Glomerular visceral epithelial cell (primary cell): ENCODE measurements around the gene PPM1H.

Experiments
- DNase-seq: peaks from one replicate; pipeline ENCODE4 v3.0.0-alpha.2; 2016; ENCODE audit errors: extremely low spot score

PPM1H gene

GRCh38 chr12:62649412-62650138, 285.4 kb downstream of the PPM1H start:
- no peak for DNase-seq

- no peak for DNase-seq
Observed at GRCh38 chr12:62647586-62647985, 287.4 kb downstream of the PPM1H start.

DNA sequence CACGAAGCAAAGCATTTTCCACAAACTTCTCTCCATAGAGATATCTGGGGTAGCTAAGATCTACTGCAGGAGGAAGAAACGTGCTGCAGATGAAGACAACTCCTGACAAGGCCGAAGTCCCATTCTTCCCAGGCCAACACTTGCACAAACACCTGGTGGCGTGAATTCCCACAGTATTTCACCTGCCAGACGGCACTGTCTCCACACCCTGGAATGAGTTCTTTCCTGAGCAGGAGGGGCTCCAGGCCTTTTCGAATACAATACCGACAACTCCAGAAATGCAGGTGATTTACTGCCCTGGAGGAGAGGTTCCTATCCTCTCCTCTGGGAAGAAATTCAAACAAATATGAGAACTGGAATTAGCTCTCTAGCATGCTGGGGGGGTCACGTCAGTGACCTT, 288.4 kb downstream of the PPM1H start:
- no peak for DNase-seq

DNA sequence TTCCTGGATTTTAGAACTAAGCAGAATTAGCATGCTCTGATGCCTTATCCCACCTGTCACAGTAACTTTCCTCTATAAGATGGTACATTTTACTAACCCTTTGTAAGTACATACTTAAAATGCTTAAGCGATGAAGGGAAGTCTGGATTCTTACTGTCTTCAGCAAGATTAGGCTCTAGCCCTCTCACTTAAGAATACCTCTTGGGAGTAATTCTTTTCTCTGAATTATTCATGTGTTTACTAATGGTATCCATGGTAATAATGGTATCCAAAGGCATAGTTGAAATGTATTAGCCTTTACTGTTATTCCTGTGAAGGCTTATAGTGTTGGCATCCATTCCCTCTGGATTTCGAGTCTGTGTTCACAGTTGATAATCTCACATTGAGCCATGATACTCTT, 291.5 kb downstream of the PPM1H start:
- DNase-seq: no peak

GRCh38 chr12:62642486-62642885, 292.5 kb downstream of the PPM1H start:
- DNase-seq: no peak

DNA sequence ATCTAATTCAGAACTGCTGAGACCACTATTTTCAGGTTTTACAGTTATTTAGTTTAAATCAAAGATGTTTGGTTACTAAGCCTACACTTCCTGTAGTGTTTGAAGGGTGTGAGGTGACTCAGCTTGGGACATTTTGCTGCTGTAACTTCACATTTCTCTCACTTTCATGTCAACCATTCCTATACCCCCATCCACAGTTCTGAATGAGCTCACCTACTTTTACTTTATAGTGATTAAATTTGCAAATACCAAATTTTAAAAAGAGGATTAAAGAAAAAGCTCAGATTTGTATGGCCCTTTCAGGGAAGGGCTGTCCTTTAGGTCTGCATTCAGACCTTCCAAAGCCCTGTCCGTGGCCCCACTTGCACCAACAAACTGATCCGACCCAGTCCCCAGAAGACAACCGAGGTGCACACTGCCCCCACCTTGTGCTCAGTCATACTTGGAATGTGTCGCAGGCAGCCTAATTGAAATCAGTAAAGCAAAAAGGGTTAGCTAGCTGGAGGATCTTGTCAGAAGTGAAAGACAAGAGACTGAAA, 294.0 kb downstream of the PPM1H start:
- peak; percentile 50 for DNase-seq

DNA sequence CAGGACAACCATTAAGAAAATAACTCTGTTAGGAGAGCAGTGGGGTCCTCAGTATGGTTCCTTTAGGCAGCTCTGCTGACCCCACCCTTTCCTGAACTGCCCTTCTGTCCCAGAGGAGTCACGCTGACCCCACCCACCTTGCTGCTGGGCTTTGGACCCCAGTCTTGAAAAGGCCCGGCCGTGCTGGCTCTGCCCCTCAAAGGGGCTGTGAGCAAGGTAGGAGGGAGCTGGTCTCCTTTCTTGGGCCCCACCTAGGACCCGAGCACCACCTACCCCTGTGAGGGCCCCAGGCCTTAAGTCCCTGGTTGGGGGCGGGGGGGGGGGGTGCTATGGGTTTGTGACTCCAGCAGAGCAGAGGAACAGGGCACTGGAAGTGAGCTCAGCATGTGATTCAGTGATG, 297.3 kb downstream of the PPM1H start:
- DNase-seq: no peak

GRCh38 chr12:62635649-62636048, 299.3 kb downstream of the PPM1H start:
- no peak for DNase-seq

DNA sequence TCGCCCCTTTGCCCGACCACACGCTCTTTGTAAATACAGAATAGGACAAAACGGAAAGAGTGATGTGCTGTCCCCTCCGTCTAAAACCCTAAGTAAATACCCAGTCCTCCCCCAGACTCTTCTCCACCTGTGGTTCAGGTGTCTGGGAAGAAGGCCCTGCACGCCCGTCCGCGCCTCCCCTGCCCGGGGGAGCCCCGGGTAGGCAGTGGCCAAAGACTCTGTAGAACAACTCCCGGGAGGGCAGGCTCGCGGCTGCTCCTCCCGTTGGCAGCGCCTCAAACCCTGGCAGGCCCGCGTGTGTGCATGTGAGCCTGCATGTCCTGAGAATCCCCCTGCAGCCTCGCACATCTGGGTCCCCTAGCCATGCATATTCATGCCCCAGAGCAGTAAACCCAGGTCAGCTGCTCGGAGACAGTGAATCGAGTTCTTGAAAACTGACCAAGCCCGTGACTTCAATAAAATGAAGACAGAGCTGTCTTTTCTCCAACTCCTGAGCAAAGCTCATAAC, 302.5 kb downstream of the PPM1H start:
- DNase-seq: no peak

DNA sequence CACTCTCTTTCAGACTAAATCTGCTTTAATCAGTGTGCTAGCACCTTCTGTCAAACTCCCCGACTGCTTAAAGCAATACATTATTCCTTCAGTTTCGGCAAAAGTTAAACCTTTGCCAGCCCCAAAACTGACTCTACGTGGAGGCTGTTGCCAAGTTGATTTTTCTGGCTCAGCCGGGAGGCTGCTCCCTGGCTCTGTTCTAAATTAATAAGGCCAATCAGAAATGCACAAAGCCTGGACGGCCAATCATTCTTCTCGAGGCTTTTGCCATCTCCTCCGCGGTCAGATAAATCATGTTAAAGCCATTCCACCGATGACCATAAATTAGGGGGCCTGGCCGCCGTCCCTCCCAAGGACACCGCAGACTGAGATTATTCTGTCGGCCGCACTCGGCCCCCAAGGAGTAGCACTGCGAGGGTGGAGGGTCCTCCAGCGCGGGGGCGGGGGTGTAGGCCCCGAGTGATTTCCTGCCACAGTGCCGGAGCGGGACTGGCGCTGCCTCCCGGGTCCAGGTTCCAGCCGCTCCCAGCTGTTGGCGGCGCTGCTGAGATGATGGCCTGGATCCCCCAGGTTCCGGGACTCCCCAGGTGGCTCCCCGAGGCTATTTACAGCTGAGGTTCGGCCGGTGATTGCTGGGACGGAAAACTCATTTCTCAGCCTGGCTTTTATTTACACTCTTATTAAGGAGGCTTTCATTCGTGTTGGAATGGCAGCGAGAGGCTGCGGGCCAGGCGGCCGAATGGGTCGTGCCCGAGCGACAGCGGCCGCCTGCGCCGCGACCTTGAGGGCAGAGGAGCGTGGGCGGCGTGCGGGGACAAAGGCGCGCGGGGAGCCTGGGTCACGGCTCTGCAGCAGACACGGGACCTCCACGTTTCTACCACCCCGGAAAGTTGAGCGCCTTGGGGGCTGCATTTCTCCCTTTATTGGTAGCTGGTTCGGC, 303.2 kb downstream of the PPM1H start:
- DNase-seq: peak; percentile 63

DNA sequence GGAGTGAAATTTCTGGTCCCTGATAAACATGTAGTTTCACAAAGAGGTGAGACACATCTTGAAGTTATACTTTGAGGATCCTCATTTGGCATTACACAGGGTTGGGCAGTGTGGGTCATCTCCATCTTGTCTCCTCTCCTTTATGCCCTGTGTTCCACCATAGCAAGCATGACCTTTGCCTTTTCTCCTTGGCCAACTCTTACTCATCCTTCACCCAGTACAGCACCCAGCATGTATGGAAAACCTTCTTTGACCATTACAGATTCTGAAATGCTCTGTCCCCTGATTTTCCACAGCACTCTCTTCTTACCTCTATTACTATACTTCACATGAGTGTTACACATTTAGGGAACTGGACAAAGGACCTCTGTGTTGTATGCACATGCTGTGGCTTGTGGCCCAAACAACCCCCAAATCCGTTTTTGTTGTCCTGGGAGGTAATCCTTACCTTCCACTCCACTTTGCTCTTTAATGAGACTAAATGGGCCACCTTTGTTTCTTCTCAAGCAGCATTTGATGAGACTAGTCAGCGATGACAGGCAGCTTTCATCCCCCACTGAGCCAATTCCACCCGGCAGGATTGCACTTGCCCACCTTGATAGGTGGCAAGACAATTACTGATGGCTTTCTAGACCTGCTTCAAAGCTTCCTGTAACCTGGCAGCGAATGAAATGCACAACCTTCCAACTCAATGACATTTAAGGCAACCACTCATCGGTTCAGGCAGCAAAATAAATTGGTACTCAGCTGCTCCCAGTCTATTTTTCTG, 304.8 kb downstream of the PPM1H start:
- no peak for DNase-seq

GRCh38 chr12:62629413-62629812, 305.5 kb downstream of the PPM1H start:
- no peak for DNase-seq

GRCh38 chr12:62627181-62627580, 307.8 kb downstream of the PPM1H start:
- DNase-seq: no peak

- DNase-seq: peak; percentile 91
Observed at GRCh38 chr12:62625228-62625627, 309.7 kb downstream of the PPM1H start.

DNA sequence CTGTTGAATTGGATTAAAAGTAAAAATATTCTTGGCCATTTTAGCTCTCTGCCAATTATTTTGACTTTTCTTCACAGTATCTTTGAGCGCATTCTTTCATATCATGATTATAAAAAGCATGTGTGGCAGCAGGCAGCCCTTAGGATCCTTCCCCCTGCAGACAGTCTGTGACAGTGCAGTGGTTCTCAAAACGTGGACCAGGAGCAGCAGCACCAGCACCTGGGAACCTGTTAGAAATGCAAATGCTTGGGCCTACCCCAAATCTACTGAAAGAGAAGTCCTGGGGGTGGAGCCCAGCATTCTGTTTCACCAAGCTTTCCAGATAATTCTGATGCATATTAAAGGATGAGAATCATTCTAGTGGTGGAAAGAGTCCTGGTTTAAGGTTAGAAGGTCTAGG, 312.8 kb downstream of the PPM1H start:
- DNase-seq: no peak

DNA sequence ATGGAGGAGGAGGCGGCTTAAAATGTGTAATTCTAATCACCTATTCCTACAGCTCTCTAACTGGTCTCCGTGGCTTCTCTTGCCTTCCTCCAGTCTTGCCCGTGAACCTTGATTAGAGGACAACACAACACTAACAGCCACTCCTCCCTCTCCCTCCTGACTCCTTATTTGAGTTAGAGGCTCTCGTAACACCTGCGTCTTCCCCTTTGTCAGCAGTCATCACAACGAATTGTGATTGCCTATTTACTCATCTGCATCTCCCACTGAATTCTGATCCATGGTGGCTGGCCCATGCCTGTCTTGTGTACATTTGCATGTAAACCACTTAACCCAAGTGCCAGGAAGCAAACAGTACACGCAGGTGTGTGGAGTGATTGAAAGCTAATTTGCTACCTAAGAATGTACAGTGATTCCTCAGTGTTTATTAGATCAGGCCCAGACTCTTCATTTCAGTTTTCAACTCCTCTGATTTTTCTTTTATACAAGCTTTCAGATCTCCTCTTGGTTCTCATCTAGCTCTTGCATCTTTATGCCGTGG, 313.8 kb downstream of the PPM1H start:
- no peak for DNase-seq

GRCh38 chr12:62618930-62619329, 316.0 kb downstream of the PPM1H start:
- no peak for DNase-seq

GRCh38 chr12:62618319-62618718, 316.6 kb downstream of the PPM1H start:
- no peak for DNase-seq

DNA sequence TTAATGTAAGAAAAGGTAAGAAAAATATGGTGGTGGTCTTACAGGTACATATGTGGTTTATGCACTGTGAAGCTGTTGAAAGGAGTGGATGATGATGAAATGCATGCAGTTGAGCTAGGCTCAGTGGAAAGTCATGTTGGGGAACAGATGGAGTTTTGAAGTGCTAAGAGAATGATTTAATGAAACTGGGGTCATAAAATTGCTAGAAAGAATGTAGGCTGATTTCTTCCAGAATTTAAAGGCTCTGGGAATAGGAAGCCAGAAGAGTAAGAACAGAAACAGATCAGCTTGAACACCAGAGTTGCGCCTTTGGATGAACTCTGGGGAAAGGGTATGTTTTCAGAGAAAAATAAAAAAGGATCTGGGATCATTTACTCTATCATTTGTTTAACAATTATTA, 321.9 kb downstream of the PPM1H start:
- no peak for DNase-seq

- DNase-seq: no peak
Observed at GRCh38 chr12:62606654-62607053, 328.3 kb downstream of the PPM1H start.

DNA sequence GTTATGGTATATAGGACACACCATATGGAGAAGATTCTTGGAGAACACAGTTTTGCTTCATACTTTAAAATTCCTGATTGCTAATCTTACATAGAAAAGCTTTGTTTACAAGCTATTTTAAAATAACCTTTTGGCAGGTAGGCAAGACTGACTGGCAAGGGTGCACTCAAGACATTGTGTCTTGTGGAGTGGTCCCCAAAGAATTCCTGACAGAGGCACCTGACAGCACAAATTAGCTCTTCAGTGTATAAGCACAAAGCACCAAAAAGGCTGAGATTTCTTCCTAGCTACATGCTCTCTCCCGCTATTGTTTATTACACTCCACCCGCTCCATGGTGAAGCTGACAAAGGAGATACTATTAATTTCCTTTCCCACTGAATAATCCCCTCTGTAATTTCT, 329.0 kb downstream of the PPM1H start:
- DNase-seq: no peak

- DNase-seq: peak; percentile 33
Observed at GRCh38 chr12:62604871-62605270, 330.1 kb downstream of the PPM1H start.
